Measurements from ENCODE around the gene MYNN. TPM values are rescaled to one million over a fixed set of nuclear protein-coding genes. Genes with fewer than 3 reads are reported as not detected.

Gene MYNN
- total RNA-seq, 1 experiment from 2014 or later, result 10.6 TPM

DNA sequence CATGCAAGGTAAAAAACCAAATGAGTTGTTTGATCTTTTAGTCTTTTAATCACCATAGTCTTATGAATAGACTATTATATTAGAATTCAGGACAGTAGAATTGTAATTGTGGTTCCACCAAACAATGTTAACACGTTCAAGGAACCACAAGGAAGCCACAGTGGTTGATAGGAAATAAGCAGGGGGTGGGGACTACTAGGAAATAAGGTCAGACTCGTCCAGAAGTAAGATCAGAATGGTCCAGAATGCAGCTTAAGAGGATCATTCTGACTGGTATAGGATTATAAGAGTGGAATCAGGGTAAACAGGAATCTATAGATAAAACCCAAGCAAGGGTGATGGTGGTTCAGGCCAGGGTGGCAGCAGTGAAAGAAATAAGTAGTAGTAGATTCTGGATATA lies 7.5 kb downstream of the MYNN start:
- H3K27me3 Mint-ChIP-seq (ENCODE audit: insufficient read depth, unreplicated experiment), result no peaks in the 10 kb centered on the region
- ChIA-PET POLR2A (no interaction called here), CTCF (no interaction called here)
- BruUV-seq (replicated peaks), result no TSS peak
- Histone ChIP-seq H3K4me1 (no peaks in the 10 kb centered on the region), H3K9me3 (no peaks in the 10 kb centered on the region), H3K27me3 (replicated peaks; ENCODE audit: control insufficient read depth, insufficient read depth, low read length) (no peaks in the 10 kb centered on the region), H3K36me3 (ENCODE audit: control insufficient read depth, insufficient read depth, low read length) (no peaks in the 10 kb centered on the region), H3K4me3 (ENCODE audit: low read depth, low read length) (no peak overlapping the region)
- no peaks in the 10 kb centered on the region for H3K9me3 Mint-ChIP-seq (ENCODE audit: unreplicated experiment)
- H3K27ac Mint-ChIP-seq (ENCODE audit: unreplicated experiment), result no peak overlapping the region
- no peaks in the 10 kb centered on the region for H3K4me1 Mint-ChIP-seq (ENCODE audit: low read depth, unreplicated experiment)
- H3K4me3 Mint-ChIP-seq (ENCODE audit: unreplicated experiment), result no peak overlapping the region
- H3K36me3 Mint-ChIP-seq (ENCODE audit: insufficient read depth, unreplicated experiment), result peaks cover 54% of the 10 kb centered on the region
- no peak for DNase-seq
- TF ChIP-seq, protein P1, sequence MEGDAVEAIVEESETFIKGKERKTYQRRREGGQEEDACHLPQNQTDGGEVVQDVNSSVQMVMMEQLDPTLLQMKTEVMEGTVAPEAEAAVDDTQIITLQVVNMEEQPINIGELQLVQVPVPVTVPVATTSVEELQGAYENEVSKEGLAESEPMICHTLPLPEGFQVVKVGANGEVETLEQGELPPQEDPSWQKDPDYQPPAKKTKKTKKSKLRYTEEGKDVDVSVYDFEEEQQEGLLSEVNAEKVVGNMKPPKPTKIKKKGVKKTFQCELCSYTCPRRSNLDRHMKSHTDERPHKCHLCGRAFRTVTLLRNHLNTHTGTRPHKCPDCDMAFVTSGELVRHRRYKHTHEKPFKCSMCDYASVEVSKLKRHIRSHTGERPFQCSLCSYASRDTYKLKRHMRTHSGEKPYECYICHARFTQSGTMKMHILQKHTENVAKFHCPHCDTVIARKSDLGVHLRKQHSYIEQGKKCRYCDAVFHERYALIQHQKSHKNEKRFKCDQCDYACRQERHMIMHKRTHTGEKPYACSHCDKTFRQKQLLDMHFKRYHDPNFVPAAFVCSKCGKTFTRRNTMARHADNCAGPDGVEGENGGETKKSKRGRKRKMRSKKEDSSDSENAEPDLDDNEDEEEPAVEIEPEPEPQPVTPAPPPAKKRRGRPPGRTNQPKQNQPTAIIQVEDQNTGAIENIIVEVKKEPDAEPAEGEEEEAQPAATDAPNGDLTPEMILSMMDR (IDR thresholded peaks at IDR 0.05; ENCODE audit: insufficient read depth in 1 of 2, low read depth in 1 of 2, low read length in 1 of 2, severe bottlenecking in 1 of 2, unreplicated experiment in 1 of 2), result no peak
- intact Hi-C loops (cut with micrococcal nuclease; ENCODE audit: unreplicated experiment), result no loop called here

DNA sequence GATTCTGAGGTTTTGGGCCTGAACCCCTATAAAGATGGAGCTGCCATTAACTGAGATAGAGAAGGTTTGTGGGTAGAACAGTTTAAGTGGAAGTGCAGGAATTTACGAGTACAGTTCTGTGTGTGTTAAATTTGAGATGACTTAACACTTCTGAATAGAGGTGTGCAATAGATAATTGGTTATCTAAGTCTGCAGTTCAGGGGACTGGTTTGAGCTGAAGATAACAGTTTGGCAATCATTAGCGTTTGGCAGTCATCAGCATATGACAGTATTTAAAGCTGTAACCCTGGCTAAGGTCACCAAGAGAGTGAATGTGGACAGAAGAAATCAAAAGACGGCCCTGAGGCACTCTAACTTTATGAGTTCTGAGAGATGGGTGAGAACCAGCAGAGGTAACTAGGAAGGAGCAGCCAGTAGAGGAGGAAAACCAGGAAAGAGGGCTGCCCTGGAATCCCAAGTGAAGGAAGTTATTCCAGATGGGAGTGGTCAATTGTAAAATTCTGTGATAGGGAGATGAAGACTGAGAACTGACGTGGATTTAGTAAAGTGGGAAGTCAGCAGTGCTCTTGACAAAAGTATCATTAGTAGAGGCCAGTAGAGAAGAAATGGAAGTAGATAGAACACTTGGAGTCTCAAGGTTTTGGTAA lies 8.1 kb downstream of the MYNN start:
- no TSS peak for BruUV-seq (replicated peaks)
- peaks cover 57% of the 10 kb centered on the region for H3K36me3 Mint-ChIP-seq (ENCODE audit: insufficient read depth, unreplicated experiment)
- Histone ChIP-seq H3K36me3 (ENCODE audit: control insufficient read depth, insufficient read depth, low read length) (no peaks in the 10 kb centered on the region; the same call in 1 of the 2 replicates), H3K4me1 (no peaks in the 10 kb centered on the region), H3K9me3 (no peaks in the 10 kb centered on the region), H3K27me3 (replicated peaks; ENCODE audit: control insufficient read depth, insufficient read depth, low read length) (no peaks in the 10 kb centered on the region), H3K4me3 (ENCODE audit: low read depth, low read length) (no peak overlapping the region)
- no peak overlapping the region for H3K4me3 Mint-ChIP-seq (ENCODE audit: unreplicated experiment)
- DNase-seq, result no peak
- TF ChIP-seq, protein P1 (IDR thresholded peaks at IDR 0.05; ENCODE audit: insufficient read depth in 1 of 2, low read depth in 1 of 2, low read length in 1 of 2, severe bottlenecking in 1 of 2, unreplicated experiment in 1 of 2), result no peak
- H3K9me3 Mint-ChIP-seq (ENCODE audit: unreplicated experiment), result no peaks in the 10 kb centered on the region
- intact Hi-C loops (cut with micrococcal nuclease; ENCODE audit: unreplicated experiment), result no loop called here
- no peaks in the 10 kb centered on the region for H3K4me1 Mint-ChIP-seq (ENCODE audit: low read depth, unreplicated experiment)
- no peak overlapping the region for H3K27ac Mint-ChIP-seq (ENCODE audit: unreplicated experiment)
- ChIA-PET CTCF (no interaction called here), POLR2A (no interaction called here)
- no peaks in the 10 kb centered on the region for H3K27me3 Mint-ChIP-seq (ENCODE audit: insufficient read depth, unreplicated experiment)

DNA sequence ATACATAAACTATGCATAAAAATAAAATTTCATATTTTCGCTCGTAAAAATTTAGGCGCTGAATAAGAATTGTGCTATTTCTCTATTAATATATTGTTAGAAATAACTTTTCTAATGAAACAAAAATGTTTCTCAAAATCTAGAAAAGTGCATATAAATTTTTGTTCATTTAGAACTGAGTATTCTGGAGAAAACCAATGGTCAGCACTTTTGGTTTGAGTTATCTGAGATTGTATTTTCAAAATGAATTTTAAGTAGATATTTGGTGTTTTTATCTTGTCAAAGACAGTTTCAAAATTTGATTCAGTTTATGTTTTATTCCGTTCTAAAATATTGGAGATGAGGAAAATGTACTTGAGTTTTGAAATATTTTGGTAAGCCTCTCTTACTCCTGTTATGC lies 13.9 kb downstream of the MYNN start:
- ChIA-PET CTCF (no interaction called here), POLR2A (no interaction called here)
- Histone ChIP-seq H3K4me3 (ENCODE audit: low read depth, low read length) (no peak overlapping the region), H3K36me3 (ENCODE audit: control insufficient read depth, insufficient read depth, low read length) (no peaks in the 10 kb centered on the region; the same call in 1 of the 2 replicates), H3K9me3 (no peaks in the 10 kb centered on the region), H3K4me1 (no peaks in the 10 kb centered on the region), H3K27me3 (replicated peaks; ENCODE audit: control insufficient read depth, insufficient read depth, low read length) (no peaks in the 10 kb centered on the region)
- intact Hi-C loops (cut with micrococcal nuclease; ENCODE audit: unreplicated experiment), result no loop called here
- Mint-ChIP-seq H3K9me3 (ENCODE audit: unreplicated experiment) (no peaks in the 10 kb centered on the region), H3K27ac (ENCODE audit: unreplicated experiment) (no peak overlapping the region), H3K4me1 (ENCODE audit: low read depth, unreplicated experiment) (no peaks in the 10 kb centered on the region), H3K36me3 (ENCODE audit: insufficient read depth, unreplicated experiment) (peaks cover 24% of the 10 kb centered on the region), H3K27me3 (ENCODE audit: insufficient read depth, unreplicated experiment) (no peaks in the 10 kb centered on the region), H3K4me3 (ENCODE audit: unreplicated experiment) (no peak overlapping the region)
- BruUV-seq (replicated peaks), result no TSS peak
- no peak for DNase-seq
- TF ChIP-seq, protein P1 (IDR thresholded peaks at IDR 0.05; ENCODE audit: insufficient read depth in 1 of 2, low read depth in 1 of 2, low read length in 1 of 2, severe bottlenecking in 1 of 2, unreplicated experiment in 1 of 2), result no peak
